HL-60 (cell line): Measurements from ENCODE around the gene ATP11B.

Source experiments
- DNase-seq, 2 experiments: peaks; one replicate each; pipeline ENCODE4 v3.0.0-alpha.2; 2010 to 2020; ENCODE audit warnings: low read depth in 1 of 2, low spot score in 1 of 2
- H3K27ac ChIP-seq: fragments of 250-450 bp; sonication (Bioruptor Pico); replicated peaks from 2 replicates; pipeline ENCODE4 v1.5.1; 2020; ENCODE audit warnings: mild to moderate bottlenecking, moderate library complexity
- H3K27me3 ChIP-seq: fragments of 250-450 bp; sonication (Bioruptor Pico); 2 replicates; pipeline ENCODE4 v1.5.1; 2021; ENCODE audit warnings: mild to moderate bottlenecking, moderate library complexity; ENCODE audit not compliant: insufficient read depth, poor library complexity, severe bottlenecking
- H3K4me3 ChIP-seq: replicated peaks from 2 replicates; pipeline ENCODE4 v1.5.1; 2011; ENCODE audit warnings: mild to moderate bottlenecking, control low read depth, low read length; ENCODE audit not compliant: insufficient read depth
- CTCF ChIP-seq: IDR thresholded peaks from one replicate; pipeline ENCODE4 v1.5.1; 2011; ENCODE audit warnings: low read length, control low read depth, inconsistent platforms; ENCODE audit not compliant: insufficient read depth
- GABPA ChIP-seq: IDR thresholded peaks from 2 replicates; pipeline ENCODE4 v1.6.1; 2012; ENCODE audit warnings: low read depth
- POLR2AphosphoS5 ChIP-seq: IDR thresholded peaks from 2 replicates; pipeline ENCODE4 v1.6.1; 2012; ENCODE audit warnings: low read depth
- REST ChIP-seq: IDR thresholded peaks from 2 replicates; pipeline ENCODE4 v1.6.1; 2012; ENCODE audit warnings: low read depth; ENCODE audit not compliant: insufficient replicate concordance
- SPI1 ChIP-seq: IDR thresholded peaks from 2 replicates; pipeline ENCODE4 v1.6.1; 2012; ENCODE audit warnings: low read depth, mild to moderate bottlenecking, borderline replicate concordance

ATP11B gene

GRCh38 chr3:182919866-182920357 lies 126.6 kb downstream of the ATP11B start:
- Histone ChIP-seq H3K4me3 (no peak overlapping the region), H3K27ac (no peak overlapping the region), H3K27me3 (no peaks in the 10 kb centered on the region)
- no peak for DNase-seq
- TF ChIP-seq GABPA (no peak), CTCF (no peak), SPI1 (no peak), POLR2AphosphoS5 (no peak), REST (no peak)

- H3K27me3 ChIP-seq, result no peaks in the 10 kb centered on the region
- no peak overlapping the region for H3K27ac ChIP-seq
- TF ChIP-seq POLR2AphosphoS5 (no peak), GABPA (no peak), REST (no peak), CTCF (no peak), SPI1 (no peak)
- H3K4me3 ChIP-seq, result no peak overlapping the region
- DNase-seq, result no peak
These were observed 127.3 kb downstream of the ATP11B start for GRCh38 chr3:182920515-182921084.

GRCh38 chr3:182921665-182922355 lies 128.5 kb downstream of the ATP11B start:
- Histone ChIP-seq H3K27me3 (no peaks in the 10 kb centered on the region), H3K4me3 (no peak overlapping the region), H3K27ac (no peak overlapping the region)
- no peak for DNase-seq
- no peak for TF ChIP-seq POLR2AphosphoS5
- no peak for TF ChIP-seq REST
- TF ChIP-seq SPI1, result no peak
